Keratinocyte (primary cell): ENCODE results near the gene PALMD. TPM values are rescaled to one million over a fixed set of nuclear protein-coding genes. Genes with fewer than 3 reads are reported as not detected.

Source experiments
- DNase-seq: peaks from one replicate; pipeline ENCODE4 v3.0.0-alpha.2; 2011; ENCODE audit warnings: low read depth, missing footprints, low spot score
- FAIRE-seq: peaks from 2 replicates; lab custom pipeline; 2011; peaks lifted over from hg19 to GRCh38; lab: Jason Lieb, UNC
- H2AFZ ChIP-seq: 2 replicates; pipeline ENCODE4 v1.6.0; 2012; ENCODE audit warnings: low read length, control low read depth, inconsistent platforms; ENCODE audit not compliant: control insufficient read depth
- H3K27ac ChIP-seq: 2 replicates; pipeline ENCODE4 v1.5.1; 2011; ENCODE audit warnings: low read length; ENCODE audit not compliant: control insufficient read depth, insufficient read depth
- H3K27me3 ChIP-seq: 3 replicates; pipeline ENCODE4 v1.6.0; 2011; ENCODE audit warnings: low read length; ENCODE audit not compliant: control insufficient read depth, insufficient read depth; ENCODE audit errors: extremely low read depth
- H3K36me3 ChIP-seq, 2 experiments: 2 replicates in 1 of 2; 3 replicates in 1 of 2; pipeline ENCODE4 v1.5.1; 2011; ENCODE audit warnings: low read length in 2 of 2, mild to moderate bottlenecking in 1 of 2; ENCODE audit not compliant: control insufficient read depth in 2 of 2, insufficient read depth in 2 of 2; ENCODE audit errors: extremely low read depth in 1 of 2
- H3K4me1 ChIP-seq: 3 replicates; pipeline ENCODE4 v1.5.1; 2011; ENCODE audit warnings: low read length; ENCODE audit not compliant: control insufficient read depth, insufficient read depth; ENCODE audit errors: extremely low read depth
- H3K4me2 ChIP-seq: 3 replicates; pipeline ENCODE4 v1.6.0; 2011; ENCODE audit warnings: low read depth, low read length; ENCODE audit not compliant: control insufficient read depth, insufficient read depth; ENCODE audit errors: extremely low read depth
- H3K4me3 ChIP-seq, 3 experiments: fragments of 200-600 bp in 1 of 3; sonication (generic) in 1 of 3; 2 replicates in 2 of 3; 3 replicates in 1 of 3; pipeline ENCODE4 v1.5.1; 2011 to 2016; ENCODE audit warnings: low read length in 3 of 3, mild to moderate bottlenecking in 3 of 3, control low read depth in 2 of 3, inconsistent platforms in 1 of 3, low read depth in 1 of 3, mixed read lengths in 1 of 3, mixed run types in 1 of 3, moderate library complexity in 1 of 3; ENCODE audit not compliant: control insufficient read depth in 2 of 3, insufficient read depth in 2 of 3; ENCODE audit errors: extremely low read depth in 1 of 3
- H3K79me2 ChIP-seq: 2 replicates; pipeline ENCODE4 v1.6.0; 2012; ENCODE audit warnings: low read length; ENCODE audit not compliant: control insufficient read depth, insufficient read depth
- H3K9ac ChIP-seq: 3 replicates; pipeline ENCODE4 v1.6.0; 2011; ENCODE audit warnings: low read length; ENCODE audit not compliant: control insufficient read depth, insufficient read depth; ENCODE audit errors: extremely low read depth
- H3K9me1 ChIP-seq: 3 replicates; pipeline ENCODE4 v1.6.0; 2011; ENCODE audit warnings: low read length; ENCODE audit not compliant: control insufficient read depth, insufficient read depth; ENCODE audit errors: extremely low read depth
- H3K9me3 ChIP-seq: 2 replicates; pipeline ENCODE4 v1.5.1; 2012; ENCODE audit warnings: low read depth, low read length; ENCODE audit not compliant: control insufficient read depth
- H4K20me1 ChIP-seq: 3 replicates; pipeline ENCODE4 v1.6.0; 2011; ENCODE audit warnings: low read length; ENCODE audit not compliant: control insufficient read depth, insufficient read depth; ENCODE audit errors: extremely low read depth
- EZH2 ChIP-seq: IDR thresholded peaks from one replicate; pipeline ENCODE4 v1.6.1; 2012; ENCODE audit warnings: inconsistent platforms, mild to moderate bottlenecking, low read length, moderate library complexity
- dilution Hi-C: fragments of 300-500 bp; cut with MboI; formaldehyde crosslinking; loops from one replicate; pipeline ENCODE4 v1.7.0; 2020; ENCODE audit warnings: low sequenced_read_pairs; ENCODE audit not compliant: extremely low pct_ligation_motif_present
- polyA plus RNA-seq, 5 experiments: library from polyadenylated mRNA; depleted of rRNA in 3 of 5; stranded (reverse) in 3 of 5; stranded (forward) in 1 of 5; unstranded in 1 of 5; fragments of >200 nt; gene quantifications; 1 replicate in 1 of 5; 2 replicates in 3 of 5; 3 replicates in 1 of 5; pipeline versions ENCODE4 v1.2.1 to v1.2.3, GENCODE V29; 2011 to 2012; ENCODE audit warnings: missing spikeins in 2 of 5, low read depth in 1 of 5, low replicate concordance in 1 of 5
- TF ChIP-seq, protein P1 (sequence below), 3 experiments: IDR thresholded peaks in 1 of 3; conservative IDR thresholded peaks in 1 of 3; optimal IDR thresholded peaks in 1 of 3; 2 replicates in 2 of 3; 3 replicates in 1 of 3; pipeline versions ENCODE3 to v1.5.1; 2011; ENCODE audit warnings: low read length in 3 of 3, mild to moderate bottlenecking in 3 of 3, moderate library complexity in 2 of 3, control low read depth in 1 of 3, inconsistent platforms in 1 of 3; ENCODE audit not compliant: insufficient read depth in 2 of 3; ENCODE audit errors: extremely low read depth in 1 of 3

The PALMD gene
- polyA plus RNA-seq, 1 donor (not counting 4 experiments of a cell fraction or from before 2014, with no cell fraction given), result 6.8 TPM

DNA sequence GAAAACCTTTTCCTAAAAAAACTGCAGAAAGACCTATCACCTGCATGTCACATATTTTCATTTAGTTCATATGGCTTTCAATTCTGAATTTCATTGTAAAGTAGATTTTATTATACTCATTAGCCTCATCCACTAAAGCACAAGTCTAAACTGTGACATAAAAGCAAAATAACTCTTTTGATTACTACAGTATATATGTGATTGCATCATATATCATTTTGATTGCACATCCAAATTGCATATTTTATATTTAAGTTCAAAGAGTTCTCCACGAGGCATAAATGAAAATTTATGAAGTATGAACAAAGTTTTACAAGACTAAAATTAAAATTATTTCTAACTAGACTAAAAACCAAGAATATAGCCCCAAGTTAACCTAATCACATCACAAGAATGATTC, 19.3 kb downstream of the PALMD start:
- FAIRE-seq (no peak), DNase-seq (no peak)
- Histone ChIP-seq H3K36me3 (no peaks in the 10 kb centered on the region), H3K79me2 (no peaks in the 10 kb centered on the region), H3K4me1 (peaks cover 8% of the 10 kb centered on the region), H2AFZ (no peak overlapping the region), H3K27me3 (no peaks in the 10 kb centered on the region), H3K9ac (no peak overlapping the region), H4K20me1 (no peaks in the 10 kb centered on the region), H3K27ac (no peak overlapping the region), H3K9me1 (no peaks in the 10 kb centered on the region), H3K4me3 (no peak overlapping the region), H3K4me2 (no peak overlapping the region), H3K9me3 (no peaks in the 10 kb centered on the region)
- dilution Hi-C loops, result no loop called here
- TF ChIP-seq, protein P1, sequence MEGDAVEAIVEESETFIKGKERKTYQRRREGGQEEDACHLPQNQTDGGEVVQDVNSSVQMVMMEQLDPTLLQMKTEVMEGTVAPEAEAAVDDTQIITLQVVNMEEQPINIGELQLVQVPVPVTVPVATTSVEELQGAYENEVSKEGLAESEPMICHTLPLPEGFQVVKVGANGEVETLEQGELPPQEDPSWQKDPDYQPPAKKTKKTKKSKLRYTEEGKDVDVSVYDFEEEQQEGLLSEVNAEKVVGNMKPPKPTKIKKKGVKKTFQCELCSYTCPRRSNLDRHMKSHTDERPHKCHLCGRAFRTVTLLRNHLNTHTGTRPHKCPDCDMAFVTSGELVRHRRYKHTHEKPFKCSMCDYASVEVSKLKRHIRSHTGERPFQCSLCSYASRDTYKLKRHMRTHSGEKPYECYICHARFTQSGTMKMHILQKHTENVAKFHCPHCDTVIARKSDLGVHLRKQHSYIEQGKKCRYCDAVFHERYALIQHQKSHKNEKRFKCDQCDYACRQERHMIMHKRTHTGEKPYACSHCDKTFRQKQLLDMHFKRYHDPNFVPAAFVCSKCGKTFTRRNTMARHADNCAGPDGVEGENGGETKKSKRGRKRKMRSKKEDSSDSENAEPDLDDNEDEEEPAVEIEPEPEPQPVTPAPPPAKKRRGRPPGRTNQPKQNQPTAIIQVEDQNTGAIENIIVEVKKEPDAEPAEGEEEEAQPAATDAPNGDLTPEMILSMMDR (optimal IDR thresholded peaks at IDR 0.05 in 1 of 3, IDR thresholded peaks at IDR 0.05 in 1 of 3, conservative IDR thresholded peaks at IDR 0.05 in 1 of 3; ENCODE audit: extremely low read depth in 1 of 3, insufficient read depth in 2 of 3, low read length in 3 of 3), result no peak
- TF ChIP-seq EZH2, result no peak

DNA sequence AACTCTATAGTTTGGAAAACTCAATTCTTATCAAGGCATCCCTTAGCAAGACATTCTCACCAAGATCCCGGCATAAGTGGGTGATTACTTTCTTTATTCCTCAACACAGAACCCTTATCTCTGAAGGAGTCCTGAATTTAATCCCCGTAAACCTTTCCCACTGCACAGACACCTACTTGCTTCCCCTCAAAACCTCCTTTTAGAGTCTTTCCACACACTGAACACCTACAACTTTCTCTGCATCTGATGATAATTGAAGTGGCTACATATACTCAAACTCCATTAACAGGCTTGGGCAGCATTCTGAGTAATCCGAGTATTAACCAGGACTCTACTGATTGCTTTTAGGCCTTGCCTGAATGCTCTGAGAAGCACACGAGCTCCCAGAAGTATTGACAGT, 23.5 kb downstream of the PALMD start:
- no peaks in the 10 kb centered on the region for H4K20me1 ChIP-seq
- H3K4me2 ChIP-seq, result no peak overlapping the region
- H3K9me1 ChIP-seq, result no peaks in the 10 kb centered on the region
- no peak overlapping the region for H2AFZ ChIP-seq
- FAIRE-seq (no peak), DNase-seq (no peak)
- no peak overlapping the region for H3K4me3 ChIP-seq
- dilution Hi-C loops, result no loop called here
- no peaks in the 10 kb centered on the region for H3K79me2 ChIP-seq
- no peaks in the 10 kb centered on the region for H3K9me3 ChIP-seq
- no peaks in the 10 kb centered on the region for H3K36me3 ChIP-seq
- TF ChIP-seq, protein P1 (optimal IDR thresholded peaks at IDR 0.05 in 1 of 3, IDR thresholded peaks at IDR 0.05 in 1 of 3, conservative IDR thresholded peaks at IDR 0.05 in 1 of 3; ENCODE audit: extremely low read depth in 1 of 3, insufficient read depth in 2 of 3, low read length in 3 of 3), result no peak
- TF ChIP-seq EZH2, result no peak
- no peaks in the 10 kb centered on the region for H3K27me3 ChIP-seq
- no peaks in the 10 kb centered on the region for H3K4me1 ChIP-seq
- no peak overlapping the region for H3K9ac ChIP-seq
- no peak overlapping the region for H3K27ac ChIP-seq
